ENCODE data around the gene IMMP2L. TPM values are rescaled to one million over a fixed set of nuclear protein-coding genes. Genes with fewer than 3 reads are reported as not detected.

IMMP2L gene
- total RNA-seq, 4 donors from 2014 or later: 8.3 to 19.2 (median 17.8) TPM

GRCh38 chr7:110688908-110689307, 873.4 kb downstream of the IMMP2L start:
- intact Hi-C loops (cut with DNase I; ENCODE audit: low total_unique reads) (no loop called here), in situ Hi-C loops (cut with MboI; ENCODE audit: low sequenced_read_pairs in 4 of 4) (no loop called here)
- Histone ChIP-seq H3K4me1 (no peaks in the 10 kb centered on the region), H3K27me3 (no peaks in the 10 kb centered on the region), H3K36me3 (no peaks in the 10 kb centered on the region), H3K4me3 (no peak overlapping the region), H3K27ac (no peak overlapping the region), H3K9me3 (no peaks in the 10 kb centered on the region)
- no peak for TF ChIP-seq POLR2A (IDR thresholded peaks at IDR 0.05)
- TF ChIP-seq CTCF (IDR thresholded peaks at IDR 0.05 in 4 of 5, conservative IDR thresholded peaks at IDR 0.05 in 1 of 5): no peak
- ATAC-seq (no peak), DNase-seq (no peak)

- no peaks in the 10 kb centered on the region for H3K4me1 ChIP-seq
- in situ Hi-C loops (cut with MboI; ENCODE audit: low sequenced_read_pairs in 4 of 4) (no loop called here), intact Hi-C loops (cut with DNase I; ENCODE audit: low total_unique reads) (no loop called here)
- no peak overlapping the region for H3K27ac ChIP-seq
- no peaks in the 10 kb centered on the region for H3K9me3 ChIP-seq
- ATAC-seq (no peak), DNase-seq (no peak)
- H3K36me3 ChIP-seq: no peaks in the 10 kb centered on the region
- TF ChIP-seq POLR2A (IDR thresholded peaks at IDR 0.05): no peak
- no peak for TF ChIP-seq CTCF (IDR thresholded peaks at IDR 0.05 in 4 of 5, conservative IDR thresholded peaks at IDR 0.05 in 1 of 5)
- H3K27me3 ChIP-seq: no peaks in the 10 kb centered on the region
- H3K4me3 ChIP-seq: no peak overlapping the region
Observed at GRCh38 chr7:110685899-110686298, 876.4 kb downstream of the IMMP2L start.

DNA sequence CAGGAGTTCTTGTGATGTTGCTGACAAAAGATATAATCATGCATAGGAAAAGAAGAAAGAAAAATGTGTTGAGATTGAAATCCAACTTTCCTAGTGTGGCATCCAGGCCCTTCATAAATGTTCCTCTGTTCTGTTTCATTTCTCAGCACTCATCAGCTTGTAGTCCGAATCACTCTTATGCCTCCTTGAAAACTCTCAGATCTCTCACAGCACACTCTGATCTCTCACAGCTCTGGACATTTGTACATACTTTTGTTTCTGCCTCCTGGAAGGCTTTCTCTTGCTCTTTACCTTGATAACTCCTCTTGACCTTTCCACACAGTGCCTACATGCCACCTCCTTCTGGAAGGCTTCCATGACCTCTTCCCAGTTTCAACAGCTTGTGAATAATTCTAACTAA, 880.4 kb downstream of the IMMP2L start:
- no peaks in the 10 kb centered on the region for H3K36me3 ChIP-seq
- intact Hi-C loops (cut with DNase I; ENCODE audit: low total_unique reads): no loop called here
- TF ChIP-seq POLR2A (IDR thresholded peaks at IDR 0.05): no peak
- TF ChIP-seq CTCF (IDR thresholded peaks at IDR 0.05 in 4 of 5, conservative IDR thresholded peaks at IDR 0.05 in 1 of 5): no peak

GRCh38 chr7:110677405-110677804, 884.9 kb downstream of the IMMP2L start:
- no peak overlapping the region for H3K4me3 ChIP-seq
- TF ChIP-seq CTCF (IDR thresholded peaks at IDR 0.05 in 4 of 5, conservative IDR thresholded peaks at IDR 0.05 in 1 of 5) (no peak), POLR2A (IDR thresholded peaks at IDR 0.05) (no peak)
- in situ Hi-C loops (cut with MboI; ENCODE audit: low sequenced_read_pairs in 4 of 4): no loop called here
- no peaks in the 10 kb centered on the region for H3K36me3 ChIP-seq
- H3K9me3 ChIP-seq: no peaks in the 10 kb centered on the region
- intact Hi-C loops (cut with DNase I; ENCODE audit: low total_unique reads): no loop called here
- no peak for ATAC-seq
- no peaks in the 10 kb centered on the region for H3K4me1 ChIP-seq
- DNase-seq: no peak
- no peaks in the 10 kb centered on the region for H3K27me3 ChIP-seq
- H3K27ac ChIP-seq: no peak overlapping the region

More for the DNA sequence above, 880.4 kb downstream of the IMMP2L start:
- Histone ChIP-seq H3K27me3 (no peaks in the 10 kb centered on the region), H3K27ac (no peak overlapping the region), H3K4me1 (no peaks in the 10 kb centered on the region), H3K9me3 (no peaks in the 10 kb centered on the region), H3K4me3 (no peak overlapping the region)
- in situ Hi-C loops (cut with MboI; ENCODE audit: low sequenced_read_pairs in 4 of 4): no loop called here
- no peak for ATAC-seq
- no peak for DNase-seq

DNA sequence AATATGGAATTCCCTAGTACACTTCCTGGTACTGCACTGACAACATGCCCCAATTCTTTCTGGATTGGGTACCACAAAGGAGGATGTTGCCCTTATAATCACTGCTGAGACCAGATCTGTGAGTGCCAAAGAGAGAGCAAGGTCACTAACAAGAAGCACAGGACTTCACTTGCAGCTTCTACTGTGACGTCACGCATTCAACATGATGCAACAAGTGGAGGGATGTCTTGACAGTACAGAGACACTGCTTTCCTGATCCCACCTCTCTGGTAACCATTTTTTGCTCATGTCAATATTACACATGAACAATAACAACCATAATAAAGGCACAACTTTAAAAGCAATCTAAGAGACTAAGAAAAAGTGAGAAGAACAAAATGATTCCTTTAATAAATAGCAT, 885.5 kb downstream of the IMMP2L start:
- intact Hi-C loops (cut with DNase I; ENCODE audit: low total_unique reads): no loop called here
- ATAC-seq (no peak), DNase-seq (no peak)
- Histone ChIP-seq H3K9me3 (no peaks in the 10 kb centered on the region), H3K36me3 (no peaks in the 10 kb centered on the region), H3K27ac (no peak overlapping the region), H3K4me1 (no peaks in the 10 kb centered on the region), H3K27me3 (no peaks in the 10 kb centered on the region), H3K4me3 (no peak overlapping the region)
- TF ChIP-seq CTCF (IDR thresholded peaks at IDR 0.05 in 4 of 5, conservative IDR thresholded peaks at IDR 0.05 in 1 of 5) (no peak), POLR2A (IDR thresholded peaks at IDR 0.05) (no peak)
- in situ Hi-C loops (cut with MboI; ENCODE audit: low sequenced_read_pairs in 4 of 4): no loop called here

Measured in gastrocnemius medialis (tissue), 4 donors.